PC-9 (cell line): ENCODE data around the gene HOXD3.

Experiments used
- CTCF ChIP-seq: fragments of 200-600 bp; sonication (generic); conservative IDR thresholded peaks from 2 replicates; pipeline ENCODE4 v1.6.1; 2017; ENCODE audit warnings: mixed run types, antibody characterized with exemption, mild to moderate bottlenecking, moderate library complexity
- EZH2 ChIP-seq: fragments of 200-600 bp; sonication (generic); IDR thresholded peaks from 2 replicates; pipeline ENCODE4 v1.8.0; 2017; ENCODE audit warnings: antibody characterized with exemption, low read depth

- no peak for TF ChIP-seq CTCF
- no peak for TF ChIP-seq EZH2
Observed at GRCh38 chr2:176165370-176166050, 8.4 kb downstream of the HOXD3 start.
